GM21619 (cell line): ENCODE measurements around the gene RGL2.
"Not testable (repeated sequence)": the region's sequence is repeated elsewhere in the genome, so short reads cannot be mapped to it uniquely, and the experiment has no call there.

Experiments used
- ATAC-seq: cut with Tn5 transposase; IDR thresholded peaks from one replicate; pipeline ENCODE4 v1.9.1; 2021; ENCODE audit not compliant: unreplicated experiment

Gene RGL2

GRCh38 chr6:33273924-33274902, 24.5 kb downstream of the RGL2 start:
- ATAC-seq = no peak

DNA sequence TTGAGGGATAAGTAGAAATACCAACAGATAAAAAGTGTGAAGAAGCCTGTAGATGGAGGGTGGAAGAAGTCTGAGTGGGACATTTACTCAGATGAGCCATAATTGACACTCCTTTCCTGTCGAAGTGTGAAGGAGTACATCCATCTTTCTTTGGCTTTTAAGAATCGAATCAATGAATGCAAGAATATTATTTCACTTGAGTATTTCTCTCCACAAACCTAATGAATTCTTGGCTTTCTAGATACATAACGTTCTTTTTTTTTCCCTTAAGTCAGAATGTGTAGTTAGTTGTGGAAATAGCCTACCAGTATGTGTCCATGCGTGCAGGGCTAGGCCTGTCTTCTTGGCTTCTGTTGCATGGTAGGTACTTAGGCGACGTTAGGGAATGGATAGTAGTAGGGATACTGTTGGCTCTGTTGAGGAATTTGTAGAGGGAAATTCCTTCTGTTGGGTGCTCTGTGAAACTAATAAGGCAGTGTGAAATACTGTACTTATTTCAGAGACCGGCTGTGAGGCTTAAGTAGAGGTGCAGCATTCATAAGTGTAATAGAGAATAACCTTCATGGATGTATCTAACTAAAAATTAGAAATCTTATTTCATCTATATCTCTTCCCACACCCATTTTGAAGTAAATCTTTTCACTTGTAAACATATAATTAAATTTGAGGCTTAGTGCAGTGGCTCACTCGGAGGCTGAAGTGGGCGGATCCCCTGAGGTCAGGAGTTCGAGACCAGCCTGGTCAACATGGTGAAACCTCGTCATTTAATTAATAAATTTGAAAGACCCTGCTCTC, 25.4 kb downstream of the RGL2 start:
- no peak for ATAC-seq

GRCh38 chr6:33272275-33273128, 26.2 kb downstream of the RGL2 start:
- ATAC-seq = no peak

DNA sequence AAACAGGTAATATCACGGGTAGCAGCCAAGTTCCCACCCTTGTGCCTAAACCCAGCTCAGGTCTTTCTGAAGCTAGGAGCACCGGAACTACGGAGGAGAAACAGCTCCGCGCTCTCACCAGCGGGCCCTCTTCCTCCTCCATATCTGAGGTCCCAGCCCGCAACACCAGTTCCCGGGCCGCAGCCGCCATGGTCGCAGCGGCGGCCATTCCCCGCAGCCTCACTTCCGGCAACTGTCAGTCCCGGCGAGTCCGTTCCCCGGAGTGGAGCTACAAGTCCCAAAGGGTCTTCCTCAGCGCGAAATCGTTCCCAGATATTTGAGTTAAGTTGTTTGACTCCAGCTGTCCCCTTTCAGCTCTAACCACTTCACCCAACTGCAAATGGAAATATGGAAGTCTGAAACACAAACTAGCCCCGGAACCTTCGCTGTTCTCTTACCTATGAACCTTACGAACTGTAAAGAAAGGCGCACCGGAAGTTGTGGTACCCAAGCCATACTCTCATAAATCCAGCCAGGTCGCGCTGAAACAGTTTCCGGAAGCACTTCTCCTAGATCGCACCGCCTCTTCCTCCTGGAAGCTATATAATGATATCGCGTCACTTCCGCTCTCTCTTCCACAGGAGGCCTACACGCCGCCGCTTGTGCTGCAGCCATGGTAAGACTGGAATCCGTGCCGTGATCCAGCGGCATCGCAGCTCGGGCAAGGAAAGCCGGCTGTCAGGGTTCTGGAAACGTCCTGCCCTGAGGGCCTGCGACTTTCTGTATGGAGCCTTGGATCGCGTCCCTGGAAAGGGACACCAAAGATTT, 27.1 kb downstream of the RGL2 start, which contains the start of the genes RPS18 and VPS52:
TSS of gene RPS18 (plus strand) at position 608 of the 807 bp plus-strand sequence. CDS start at position 653, 45 bp downstream.
TSS of gene VPS52 (minus strand) at position 409 of the 807 bp plus-strand sequence. CDS start at position 208, 201 bp downstream.
- peak; percentile 70 for ATAC-seq

DNA sequence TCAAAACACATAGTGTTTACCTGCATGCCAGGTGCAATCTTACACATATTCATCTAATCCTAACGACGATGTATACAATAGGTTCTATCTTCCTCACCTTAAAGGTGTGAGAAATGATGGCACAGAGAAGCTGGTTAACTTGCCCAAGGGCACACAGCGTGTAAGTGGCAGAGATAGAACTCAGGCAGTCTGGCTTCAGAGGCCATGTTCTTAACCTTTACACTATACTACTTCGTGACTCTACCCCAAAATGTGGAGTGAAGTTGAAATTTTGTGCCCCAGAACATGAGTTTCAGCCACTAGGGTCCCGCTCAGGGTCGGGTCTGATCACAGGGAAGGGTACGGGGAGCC, 27.6 kb downstream of the RGL2 start:
- no peak for ATAC-seq

DNA sequence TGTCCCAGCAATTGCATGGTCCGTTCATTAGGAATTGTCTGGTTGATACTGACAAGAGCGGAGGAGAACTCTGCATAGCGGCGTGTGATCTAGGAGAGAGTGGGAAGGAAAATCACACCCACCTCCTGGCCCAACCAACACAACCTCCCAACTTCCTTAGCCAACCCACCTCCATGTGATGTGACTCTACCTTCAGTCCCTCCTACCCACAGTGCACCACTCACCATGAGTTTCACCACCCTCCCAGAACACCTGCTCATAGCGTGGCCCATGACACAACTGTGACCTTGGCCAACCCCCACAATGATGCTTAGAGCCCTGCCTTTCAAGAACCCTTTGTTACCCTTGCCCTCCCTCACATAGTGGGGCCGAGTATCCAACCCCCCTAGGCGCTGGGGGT, 34.7 kb downstream of the RGL2 start:
- no peak for ATAC-seq

DNA sequence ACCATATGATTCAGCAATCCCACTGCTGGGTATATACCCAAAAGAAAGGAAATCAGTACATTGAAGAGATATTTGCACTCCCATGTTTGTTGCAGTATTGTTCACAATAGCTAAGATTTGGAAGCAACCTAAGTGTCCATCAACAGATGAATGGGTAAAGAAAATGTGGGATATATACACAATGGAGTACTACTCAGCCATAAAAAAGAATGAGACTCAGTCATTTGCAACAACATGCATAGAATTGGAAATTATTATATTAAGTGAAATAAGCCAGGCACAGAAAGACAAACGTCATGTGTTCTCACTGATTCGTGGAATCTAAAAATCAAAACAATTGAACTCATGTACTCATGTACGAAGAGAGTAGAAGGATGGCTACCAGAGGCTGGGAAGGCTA, 36.3 kb downstream of the RGL2 start:
- not testable (repeated sequence) for ATAC-seq

DNA sequence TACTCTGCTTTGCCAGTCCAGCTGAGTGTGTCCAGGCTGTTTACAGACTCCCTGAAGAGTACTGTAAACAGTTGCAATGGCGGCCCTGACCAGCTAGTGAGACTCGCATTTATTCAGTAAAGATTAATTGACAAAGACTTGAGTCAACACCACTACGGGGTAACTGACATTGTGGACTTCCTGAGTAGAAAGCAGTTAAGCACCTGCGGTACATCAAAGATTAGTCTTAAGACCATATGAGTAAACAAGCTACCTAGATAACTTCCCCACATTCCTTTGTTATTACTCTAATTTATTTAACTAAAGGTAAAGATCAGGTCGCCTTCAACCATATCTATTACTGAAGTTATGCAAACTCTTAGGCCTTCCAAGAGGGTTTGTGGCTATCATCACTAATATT, 39.7 kb downstream of the RGL2 start:
- no peak for ATAC-seq

GRCh38 chr6:33254591-33254990, 44.2 kb downstream of the RGL2 start:
- no peak for ATAC-seq

- ATAC-seq = no peak
These were observed 46.0 kb downstream of the RGL2 start for GRCh38 chr6:33252759-33253158.

- no peak for ATAC-seq
These were observed 47.2 kb downstream of the RGL2 start for GRCh38 chr6:33251395-33252012.

DNA sequence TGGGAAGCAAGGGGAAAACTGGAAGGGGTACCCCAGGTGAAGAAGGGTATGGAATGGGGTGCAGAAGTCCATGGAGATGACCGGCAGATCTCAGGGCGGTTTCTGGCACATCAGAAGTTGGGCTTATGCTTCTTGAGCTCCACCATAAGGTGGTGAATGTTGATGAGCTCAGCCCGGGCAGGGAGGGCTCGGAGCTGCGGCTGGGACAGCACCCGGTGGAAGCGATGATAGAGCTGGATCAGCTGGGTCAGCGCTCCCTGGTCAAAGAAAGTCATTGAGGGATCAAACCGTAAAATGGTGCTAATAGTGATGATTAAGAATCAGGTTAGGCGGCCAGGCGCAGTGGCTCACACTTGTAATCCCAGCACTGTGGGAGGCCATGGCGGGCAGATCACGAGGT, 48.0 kb downstream of the RGL2 start:
- no peak for ATAC-seq

GRCh38 chr6:33249732-33250630, 48.8 kb downstream of the RGL2 start:
- no peak for ATAC-seq

GRCh38 chr6:33248932-33249731, 49.6 kb downstream of the RGL2 start:
- peak; percentile 82 for ATAC-seq

DNA sequence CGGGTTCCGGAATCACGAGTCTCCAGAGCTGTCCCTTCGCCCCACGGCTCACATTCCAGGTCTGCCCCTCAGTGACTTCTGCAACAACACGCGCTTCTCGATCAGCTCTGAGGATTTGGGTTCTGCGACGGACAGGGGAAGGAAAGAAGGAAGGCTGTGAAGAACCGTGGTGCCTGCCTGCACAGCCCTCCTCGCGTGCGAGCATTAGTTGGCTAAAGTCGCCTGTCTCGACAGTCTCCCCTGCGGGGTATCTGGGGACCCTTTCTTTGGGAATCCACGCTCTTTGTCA, 50.2 kb downstream of the RGL2 start:
- ATAC-seq = no peak

DNA sequence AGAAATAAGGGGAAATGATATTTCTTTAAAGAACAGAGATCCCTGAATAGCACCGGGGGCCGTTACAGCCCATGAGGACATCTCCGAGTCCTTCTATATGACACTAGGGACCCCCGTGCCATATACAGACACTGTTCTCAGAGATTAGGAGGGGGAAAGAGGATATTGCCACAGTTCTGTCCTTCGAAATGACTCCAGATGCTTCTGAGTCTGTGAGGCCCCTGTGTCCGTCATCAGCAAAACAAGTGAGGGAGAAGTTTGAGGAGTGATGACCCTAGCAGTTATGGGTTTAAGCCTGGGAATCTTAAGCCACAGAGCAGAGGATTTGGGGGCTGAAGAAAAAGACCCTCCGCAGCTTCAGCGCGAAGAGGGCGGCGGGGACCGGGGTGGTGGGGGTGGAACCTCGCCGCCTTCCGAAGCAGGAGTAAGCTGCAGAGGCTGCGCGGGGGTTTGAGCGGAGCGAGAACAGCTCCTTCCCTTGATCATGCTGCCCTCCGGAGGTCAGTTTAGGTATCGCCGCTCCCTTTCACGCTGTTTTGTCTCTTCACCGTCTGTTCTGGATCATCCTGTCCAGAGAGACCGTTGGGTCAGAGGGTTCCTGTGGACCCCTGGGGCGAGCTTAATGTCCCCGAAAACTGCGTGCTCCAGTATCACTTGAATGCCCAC, 50.6 kb downstream of the RGL2 start:
- peak; percentile 32 for ATAC-seq

DNA sequence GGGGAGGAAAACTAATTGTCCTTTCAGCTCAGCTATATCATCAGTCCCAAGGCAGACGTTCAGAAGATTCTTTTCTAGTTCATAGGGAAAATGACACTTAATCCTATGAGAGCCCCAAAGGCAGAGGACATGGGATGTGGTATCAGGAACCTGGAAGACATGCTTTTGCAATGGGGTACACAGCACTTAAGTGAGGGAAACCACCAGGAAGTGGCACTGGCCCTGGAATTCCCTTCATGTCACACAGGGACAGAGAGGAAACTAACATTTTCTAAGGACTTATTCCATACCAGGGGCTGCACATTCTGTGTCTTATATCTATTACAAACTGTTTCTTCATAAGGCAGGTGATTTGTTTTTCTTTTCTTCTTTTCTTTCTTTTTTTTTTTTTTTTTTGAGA, 55.3 kb downstream of the RGL2 start:
- ATAC-seq = no peak
